Measurements from ENCODE around the gene UNK.
"Not testable (repeated sequence)": the region's sequence is repeated elsewhere in the genome, so short reads cannot be mapped to it uniquely, and the experiment has no call there.

UNK gene

GRCh38 chr17:75864448-75864871, 79.9 kb downstream of the UNK start:
- POLR2A ChIA-PET: interaction anchor here (0.6 to 0.8 kb wide), 2 partner anchors 9 to 13 kb away, joined by 3 to 4 read pairs; partner anchors contain the start of gene WBP2
- CTCF ChIA-PET: interaction anchor here (0.7 to 1.7 kb wide), 5 partner anchors 9 to 115 kb away, joined by 3 to 7 read pairs (median 3); partner anchors contain the start of genes TRIM65 and WBP2
- no peak for TF ChIP-seq CTCF (IDR thresholded peaks at IDR 0.05; ENCODE audit: insufficient read depth, low read length, missing control alignments)
- no peak overlapping the region for H3K4me3 ChIP-seq (ENCODE audit: low read depth, low read length)
- no peak for DNase-seq (ENCODE audit: low read depth, low spot score)

GRCh38 chr17:75864887-75865286, 80.3 kb downstream of the UNK start:
- POLR2A ChIA-PET: interaction anchor here (0.6 to 0.8 kb wide), 2 partner anchors 9 to 13 kb away, joined by 3 to 4 read pairs; partner anchors contain the start of gene WBP2
- not testable (repeated sequence) for H3K4me3 ChIP-seq (ENCODE audit: low read depth, low read length)

GRCh38 chr17:75865404-75866188, 81.0 kb downstream of the UNK start:
- H3K4me3 ChIP-seq (ENCODE audit: low read depth, low read length); POLR2A ChIA-PET; DNase-seq (ENCODE audit: low read depth, low spot score): not testable (repeated sequence)
- CTCF ChIA-PET: interaction anchor here (0.7 to 1.7 kb wide), 4 partner anchors 10 to 116 kb away, joined by 3 to 7 read pairs (median 4); partner anchors contain the start of gene WBP2

More at GRCh38 chr17:75864887-75865286, 80.3 kb downstream of the UNK start:
- not testable (repeated sequence) for DNase-seq (ENCODE audit: low read depth, low spot score)
- CTCF ChIA-PET: interaction anchor here (0.7 to 1.7 kb wide), 5 partner anchors 9 to 115 kb away, joined by 3 to 7 read pairs (median 3); partner anchors contain the start of genes TRIM65 and WBP2

GRCh38 chr17:75868730-75869281, 84.2 kb downstream of the UNK start:
- H3K4me3 ChIP-seq (ENCODE audit: low read depth, low read length): not testable (repeated sequence)

GRCh38 chr17:75869282-75870141, 84.9 kb downstream of the UNK start:
- DNase-seq (ENCODE audit: low read depth, low spot score): no peak
- ChIA-PET CTCF (interaction anchor here (1.3 to 1.8 kb wide), 2 partner anchors 8 to 145 kb away, joined by 3 to 7 read pairs; partner anchors contain the start of gene TRIM47), POLR2A (no interaction called here)

More at GRCh38 chr17:75868730-75869281, 84.2 kb downstream of the UNK start:
- POLR2A ChIA-PET; DNase-seq (ENCODE audit: low read depth, low spot score): not testable (repeated sequence)
- CTCF ChIA-PET: interaction anchor here (1.2 to 1.8 kb wide), 3 partner anchors 9 to 36 kb away, joined by 3 to 7 read pairs (median 3); partner anchors contain the start of genes MRPL38 and TRIM47

GRCh38 chr17:75870228-75870627, 85.6 kb downstream of the UNK start:
- CTCF ChIA-PET: interaction anchor here (1.3 to 1.8 kb wide), 2 partner anchors 8 to 144 kb away, joined by 3 to 7 read pairs; partner anchors contain the start of gene TRIM47
- H3K4me3 ChIP-seq (ENCODE audit: low read depth, low read length); DNase-seq (ENCODE audit: low read depth, low spot score); POLR2A ChIA-PET: not testable (repeated sequence)

More at GRCh38 chr17:75869282-75870141, 84.9 kb downstream of the UNK start:
- no peak for TF ChIP-seq CTCF (IDR thresholded peaks at IDR 0.05; ENCODE audit: insufficient read depth, low read length, missing control alignments)
- no peak overlapping the region for H3K4me3 ChIP-seq (ENCODE audit: low read depth, low read length)

GRCh38 chr17:75872434-75873351, 88.1 kb downstream of the UNK start:
- CTCF ChIA-PET: interaction anchor here (1.0 to 4.6 kb wide), 7 partner anchors 11 to 119 kb away, joined by 3 to 24 read pairs (median 5); partner anchors contain the start of gene WBP2
- POLR2A ChIA-PET: interaction anchor here (1.0 to 1.7 kb wide), 3 partner anchors 18 to 93 kb away, joined by 5 to 11 read pairs (median 5); partner anchors contain the start of genes TRIM65 and WBP2
- H3K4me3 ChIP-seq (ENCODE audit: low read depth, low read length): no peak overlapping the region
- TF ChIP-seq CTCF (IDR thresholded peaks at IDR 0.05; ENCODE audit: insufficient read depth, low read length, missing control alignments): no peak
- no peak for DNase-seq (ENCODE audit: low read depth, low spot score)
